HG03025 (cell line): Measurements from ENCODE around the gene DPP3.

ENCODE experiments used
- ATAC-seq: cut with Tn5 transposase; IDR thresholded peaks from one replicate; pipeline ENCODE4 v1.9.1; 2021; ENCODE audit warnings: mild to moderate bottlenecking, moderate library complexity; ENCODE audit not compliant: unreplicated experiment, low FRiP score

The DPP3 gene

DNA sequence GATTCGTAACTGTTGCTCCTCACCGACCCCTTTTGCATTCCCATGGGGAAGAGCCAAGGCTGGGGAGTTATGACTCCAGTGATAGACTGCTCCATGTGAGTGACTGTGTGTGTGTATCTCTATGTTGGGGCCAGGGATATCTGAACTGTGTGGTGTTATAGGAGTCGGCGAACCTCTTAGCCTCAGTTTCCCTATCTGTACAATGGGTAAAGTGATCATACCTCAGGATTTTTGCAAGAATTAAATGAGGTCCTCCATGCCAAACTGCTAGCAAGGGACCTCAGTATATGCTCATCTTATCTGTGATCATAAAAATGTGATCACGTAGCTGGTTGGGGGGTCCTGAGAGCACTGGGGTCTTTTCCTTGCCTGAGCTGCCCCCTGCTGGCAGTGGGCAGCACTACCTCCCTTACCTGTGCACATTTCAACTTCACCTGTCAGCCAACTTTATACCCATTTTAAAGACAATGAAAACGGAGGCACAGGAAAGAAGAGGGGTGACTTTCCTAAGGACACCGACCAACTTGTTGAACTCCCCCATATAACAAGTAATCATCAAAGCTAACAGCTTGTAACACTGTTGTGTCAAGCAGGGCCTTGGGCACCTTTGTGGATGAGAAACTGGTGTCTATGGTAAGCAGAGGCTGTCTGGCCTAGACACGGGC lies 1.4 kb upstream of the DPP3 start:
- no peak for ATAC-seq

- peak; percentile 13 for ATAC-seq
Measured at GRCh38 chr11:66479394-66480116, 679 bp upstream of the DPP3 start.

DNA sequence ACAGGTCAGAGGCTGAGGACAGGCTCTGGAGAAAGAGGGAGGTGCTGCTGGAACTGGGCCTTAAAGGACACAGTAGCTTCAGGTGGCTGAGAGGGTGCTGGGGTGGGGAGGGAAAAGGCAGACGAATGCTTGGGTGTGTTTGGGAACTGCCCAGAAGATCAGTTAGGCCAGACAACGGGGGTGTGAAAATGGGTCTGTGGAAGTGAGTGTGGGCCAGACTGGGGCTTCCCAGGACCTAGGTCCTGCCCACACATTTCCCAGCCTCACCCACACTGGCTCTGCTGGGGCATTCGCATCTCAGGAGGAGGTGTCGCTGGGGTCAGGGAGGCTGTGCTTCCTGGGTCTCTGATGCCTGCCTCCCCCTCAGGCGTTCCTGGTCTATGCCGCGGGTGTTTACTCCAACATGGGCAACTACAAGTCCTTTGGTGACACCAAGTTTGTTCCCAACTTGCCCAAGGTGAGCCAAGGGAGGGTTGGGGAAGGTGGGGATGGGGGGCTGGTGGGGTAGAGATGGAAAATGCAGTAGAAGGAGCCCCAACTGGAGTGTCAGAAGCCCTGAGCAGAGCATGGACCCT lies 4.7 kb downstream of the DPP3 start:
- no peak for ATAC-seq

- no peak for ATAC-seq
Measured at GRCh38 chr11:66488957-66489356, 8.7 kb downstream of the DPP3 start.

DNA sequence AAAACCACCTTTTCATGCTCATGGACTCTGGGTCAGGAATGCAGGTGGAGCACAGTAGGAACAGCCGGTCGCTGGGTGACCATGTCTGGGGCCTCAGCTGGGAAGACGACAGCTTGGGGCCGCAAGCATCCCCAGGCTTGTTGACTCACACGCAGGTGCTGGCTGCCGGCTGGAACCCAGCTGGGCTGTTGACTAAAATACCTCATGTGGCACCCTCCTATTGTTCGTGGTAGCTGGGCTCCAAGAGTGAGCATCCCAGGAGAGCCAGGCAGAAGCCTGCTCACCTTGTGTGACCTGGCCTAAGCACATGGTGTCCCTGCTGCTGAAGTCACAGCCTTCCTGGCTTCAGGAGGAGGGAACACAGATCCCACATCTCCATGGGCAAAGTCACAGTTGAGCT lies 9.4 kb downstream of the DPP3 start:
- ATAC-seq = no peak

DNA sequence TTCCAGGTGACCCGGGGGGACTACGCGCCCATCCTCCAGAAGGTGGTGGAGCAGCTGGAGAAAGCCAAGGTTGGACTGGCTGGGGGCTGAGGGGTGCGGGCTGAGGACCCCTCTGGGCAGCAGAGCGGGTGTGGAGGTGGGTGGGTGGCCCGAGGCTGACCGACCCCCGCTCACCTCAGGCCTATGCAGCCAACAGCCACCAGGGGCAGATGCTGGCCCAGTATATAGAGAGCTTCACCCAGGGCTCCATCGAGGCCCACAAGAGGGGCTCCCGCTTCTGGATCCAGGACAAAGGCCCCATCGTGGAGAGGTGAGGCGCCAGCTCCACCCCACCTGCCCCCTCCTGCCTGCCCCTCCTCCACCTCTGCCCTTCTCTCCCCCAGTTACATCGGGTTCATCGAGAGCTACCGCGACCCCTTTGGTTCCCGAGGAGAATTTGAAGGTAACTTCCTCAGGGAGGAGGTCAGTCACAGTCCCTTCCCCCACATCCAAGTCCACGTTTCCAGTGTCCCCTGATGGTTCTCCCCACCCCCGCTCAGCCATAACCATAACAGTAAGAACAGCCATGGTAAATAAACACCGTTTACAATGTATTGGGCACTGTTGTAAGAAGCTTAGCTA lies 11.2 kb downstream of the DPP3 start:
- no peak for ATAC-seq

- no peak for ATAC-seq
Measured at GRCh38 chr11:66492161-66492865, 12.1 kb downstream of the DPP3 start.

- ATAC-seq = no peak
Measured at GRCh38 chr11:66493130-66493529, 12.9 kb downstream of the DPP3 start.

- no peak for ATAC-seq
Measured at GRCh38 chr11:66494458-66494857, 14.2 kb downstream of the DPP3 start.

GRCh38 chr11:66494935-66495334 lies 14.7 kb downstream of the DPP3 start:
- ATAC-seq = no peak

DNA sequence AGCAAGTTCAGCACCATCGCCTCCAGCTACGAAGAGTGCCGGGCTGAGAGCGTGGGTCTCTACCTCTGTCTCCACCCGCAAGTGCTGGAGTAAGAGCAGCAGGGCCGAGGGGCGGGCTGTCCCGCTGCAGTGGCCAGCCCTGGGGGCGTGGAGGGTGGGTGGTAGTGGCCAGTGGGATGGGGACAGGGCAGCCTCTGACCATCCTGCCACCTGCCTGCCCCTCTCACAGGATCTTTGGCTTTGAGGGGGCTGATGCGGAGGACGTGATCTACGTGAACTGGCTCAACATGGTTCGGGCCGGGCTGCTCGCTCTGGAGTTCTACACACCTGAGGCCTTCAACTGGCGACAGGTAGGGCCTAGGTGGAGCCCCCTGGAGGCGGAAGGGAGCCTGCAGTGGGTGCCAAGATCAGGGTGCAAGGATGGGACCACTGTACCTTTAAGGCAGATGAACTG lies 15.2 kb downstream of the DPP3 start:
- ATAC-seq = no peak

DNA sequence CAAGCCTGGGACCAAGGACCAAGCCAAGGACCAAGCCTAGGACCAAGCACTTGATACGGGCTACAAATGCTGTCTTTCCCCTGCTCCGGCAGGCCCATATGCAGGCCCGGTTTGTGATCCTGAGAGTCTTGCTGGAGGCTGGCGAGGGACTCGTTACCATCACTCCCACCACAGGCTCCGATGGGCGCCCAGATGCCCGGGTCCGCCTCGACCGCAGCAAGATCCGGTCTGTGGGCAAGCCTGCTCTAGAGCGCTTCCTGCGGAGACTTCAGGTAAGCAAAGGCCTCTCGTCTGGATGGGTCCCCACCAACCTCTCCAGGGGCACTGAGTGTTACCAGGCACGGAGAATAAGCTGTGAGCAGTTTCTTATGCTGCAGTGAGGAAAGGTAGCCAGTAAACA lies 17.0 kb downstream of the DPP3 start:
- no peak for ATAC-seq

DNA sequence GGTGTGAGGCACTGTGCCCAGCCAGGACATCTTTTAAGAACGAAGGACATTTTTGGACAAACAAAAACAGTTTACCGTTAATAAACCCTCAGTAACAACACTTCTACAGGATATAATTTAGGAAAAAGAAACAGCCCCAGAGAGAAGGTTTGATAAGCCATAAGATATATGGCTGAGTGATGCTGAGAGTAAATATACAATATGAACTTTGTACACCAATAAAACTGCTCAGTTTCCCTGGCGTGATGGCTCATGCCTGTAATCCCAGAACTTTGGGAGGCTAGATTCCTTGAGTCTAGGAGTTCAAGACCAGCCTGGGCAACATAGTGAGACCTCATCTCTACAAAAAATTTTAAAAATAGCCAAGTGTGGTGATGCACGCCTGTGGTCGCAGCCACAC lies 18.3 kb downstream of the DPP3 start:
- ATAC-seq = no peak

GRCh38 chr11:66505276-66505816 lies 25.1 kb downstream of the DPP3 start:
- ATAC-seq = no peak

DNA sequence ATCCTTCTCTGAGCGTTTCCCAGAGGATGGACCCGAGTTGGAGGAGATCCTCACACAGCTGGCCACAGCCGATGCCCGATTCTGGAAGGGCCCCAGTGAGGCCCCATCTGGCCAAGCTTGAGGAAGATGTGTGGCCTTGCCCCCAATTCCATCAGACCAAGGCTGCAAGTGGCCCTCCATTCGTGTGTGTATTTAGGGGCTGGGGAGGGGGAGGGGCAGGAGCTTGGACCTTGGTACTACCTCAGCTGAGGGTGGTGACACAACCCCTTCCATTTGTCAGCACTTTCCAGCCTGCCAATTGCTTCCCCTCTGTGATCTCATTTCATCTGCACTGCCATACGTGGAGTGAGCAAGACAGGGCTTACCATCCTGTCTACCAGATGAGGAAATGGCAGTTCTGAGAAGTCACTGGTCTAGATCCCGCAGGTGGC lies 28.9 kb downstream of the DPP3 start:
- no peak for ATAC-seq

- ATAC-seq = peak; percentile 64
Measured at GRCh38 chr11:66510271-66510989, 30.2 kb downstream of the DPP3 start, which contains the start of gene BBS1. Gene BBS1, plus strand, starts transcription at chr11:66510635. Its CDS starts 25 bp downstream, at chr11:66510660.

GRCh38 chr11:66510990-66511339 lies 30.7 kb downstream of the DPP3 start:
- ATAC-seq = no peak

GRCh38 chr11:66523611-66524010 lies 43.4 kb downstream of the DPP3 start:
- ATAC-seq = no peak

DNA sequence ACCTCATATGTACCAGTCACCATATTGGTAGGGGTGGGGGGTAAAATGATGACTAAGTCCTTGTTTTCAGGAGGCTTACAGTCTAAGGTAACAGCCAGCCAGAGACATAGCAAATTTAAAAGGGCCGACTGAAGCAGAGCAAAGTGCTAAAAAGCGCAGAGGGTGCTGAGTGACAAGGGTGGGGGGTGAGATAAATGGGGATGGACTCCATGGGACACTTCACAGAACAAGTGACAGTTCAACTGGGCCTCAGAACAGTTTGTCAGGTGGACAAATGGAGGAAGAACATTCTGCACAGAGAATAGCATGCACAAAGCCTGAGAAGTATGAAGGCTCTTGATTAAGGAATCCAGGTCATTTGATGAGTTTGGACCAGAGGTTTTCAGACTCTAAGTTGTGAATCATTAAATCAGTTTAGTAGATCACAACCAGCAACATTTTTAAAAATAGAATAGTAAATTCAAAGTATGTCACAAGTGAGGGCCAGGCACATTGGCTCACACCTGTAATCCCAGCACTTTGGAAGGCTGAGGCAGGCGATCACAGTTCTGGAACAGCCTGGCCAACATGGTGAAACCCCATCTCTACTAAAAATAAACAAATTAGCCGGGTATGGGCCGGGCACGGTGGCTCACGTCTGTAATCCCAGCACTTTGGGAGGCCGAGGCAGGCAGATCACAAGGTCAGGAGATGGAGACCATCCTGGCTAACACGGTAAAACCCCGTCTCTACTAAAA lies 44.2 kb downstream of the DPP3 start:
- no peak for ATAC-seq
